ENCODE data around the gene TBCD.

Gene TBCD

GRCh38 chr17:82909322-82909904 is 157.5 kb downstream of the TBCD start:
- DNase-seq: no peak

GRCh38 chr17:82910041-82910481 is 158.2 kb downstream of the TBCD start:
- DNase-seq: no peak

- no peak for DNase-seq
These were observed 158.9 kb downstream of the TBCD start for GRCh38 chr17:82910770-82911169.

GRCh38 chr17:82911822-82912221 is 160.0 kb downstream of the TBCD start:
- no peak for DNase-seq

- DNase-seq: no peak
These were observed 160.7 kb downstream of the TBCD start for GRCh38 chr17:82912484-82913089.

DNA sequence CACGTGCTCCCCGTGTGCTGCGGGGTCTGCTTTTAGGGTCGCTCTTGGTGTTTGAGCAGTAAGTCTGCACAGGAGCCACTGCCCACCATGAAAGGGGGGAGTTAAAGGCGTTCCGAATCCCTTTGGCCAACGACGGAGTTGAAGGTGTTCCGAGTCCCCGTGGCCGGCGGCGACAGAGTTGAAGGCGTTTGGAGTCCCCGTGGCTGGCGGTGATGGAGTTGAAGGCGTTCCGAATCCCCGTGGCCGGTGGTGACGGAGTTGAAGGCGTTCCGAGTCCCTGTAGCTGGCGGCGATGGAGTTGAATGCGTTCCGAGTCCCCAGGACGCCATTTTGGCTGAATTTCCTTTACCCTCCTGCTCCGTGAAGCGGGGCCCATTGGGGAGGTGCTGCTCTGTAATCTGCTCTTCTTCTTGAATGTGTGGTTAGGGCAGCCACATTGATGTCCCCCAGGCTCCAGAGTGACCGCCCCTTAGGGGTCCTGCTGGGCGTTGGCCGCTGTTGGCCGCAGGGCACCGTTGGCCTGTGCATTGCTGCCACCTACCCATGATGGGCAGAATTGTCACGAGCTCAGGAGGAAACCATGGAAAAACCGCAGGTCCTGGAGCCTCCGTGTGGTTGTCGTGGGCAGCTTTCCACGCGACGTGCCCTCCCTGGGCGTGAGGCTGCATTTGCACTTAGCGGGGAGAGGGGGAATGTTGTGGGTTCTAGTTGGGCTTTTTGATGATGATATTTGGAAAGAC is 161.6 kb downstream of the TBCD start:
- no peak for DNase-seq

- no peak for DNase-seq
These were observed 162.5 kb downstream of the TBCD start for GRCh38 chr17:82914375-82914774.

DNA sequence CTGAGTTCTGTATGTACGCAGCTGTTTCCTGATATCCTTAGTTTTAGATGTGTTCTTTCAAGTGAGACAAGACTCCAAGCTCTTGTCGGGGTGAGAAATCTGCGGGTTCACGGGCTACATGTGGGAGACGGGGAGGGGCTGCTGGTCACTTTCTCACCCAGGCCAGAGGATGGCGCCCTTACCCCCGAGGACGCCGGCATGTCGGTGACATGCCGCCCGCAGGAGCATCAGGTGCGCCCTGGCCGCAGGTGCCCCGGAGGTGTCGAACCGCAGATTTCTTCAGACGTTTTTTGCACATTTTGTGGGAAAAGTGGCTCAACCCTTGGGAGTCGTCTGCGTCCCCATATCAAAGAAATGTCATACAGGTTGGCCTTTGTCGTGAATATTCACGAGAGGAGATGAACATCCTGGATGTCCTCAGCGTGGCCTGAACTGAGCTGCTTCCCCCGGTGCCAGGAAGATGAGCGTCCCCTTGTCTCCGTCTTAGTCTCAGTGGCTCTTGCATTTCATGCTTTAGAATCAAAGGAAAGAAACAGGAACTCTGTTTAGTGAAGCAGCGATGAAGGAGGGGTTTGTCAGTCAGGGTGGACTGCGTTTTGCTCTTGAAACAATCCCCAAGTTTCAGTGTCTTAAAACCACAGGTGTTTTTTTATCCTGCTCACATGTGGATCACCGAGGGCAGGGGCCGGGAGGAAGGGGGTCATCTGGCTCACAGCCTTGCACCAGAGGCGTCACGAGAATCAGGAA is 163.3 kb downstream of the TBCD start:
- DNase-seq: no peak

- no peak for DNase-seq
These were observed 163.8 kb downstream of the TBCD start for GRCh38 chr17:82915757-82916027.

DNA sequence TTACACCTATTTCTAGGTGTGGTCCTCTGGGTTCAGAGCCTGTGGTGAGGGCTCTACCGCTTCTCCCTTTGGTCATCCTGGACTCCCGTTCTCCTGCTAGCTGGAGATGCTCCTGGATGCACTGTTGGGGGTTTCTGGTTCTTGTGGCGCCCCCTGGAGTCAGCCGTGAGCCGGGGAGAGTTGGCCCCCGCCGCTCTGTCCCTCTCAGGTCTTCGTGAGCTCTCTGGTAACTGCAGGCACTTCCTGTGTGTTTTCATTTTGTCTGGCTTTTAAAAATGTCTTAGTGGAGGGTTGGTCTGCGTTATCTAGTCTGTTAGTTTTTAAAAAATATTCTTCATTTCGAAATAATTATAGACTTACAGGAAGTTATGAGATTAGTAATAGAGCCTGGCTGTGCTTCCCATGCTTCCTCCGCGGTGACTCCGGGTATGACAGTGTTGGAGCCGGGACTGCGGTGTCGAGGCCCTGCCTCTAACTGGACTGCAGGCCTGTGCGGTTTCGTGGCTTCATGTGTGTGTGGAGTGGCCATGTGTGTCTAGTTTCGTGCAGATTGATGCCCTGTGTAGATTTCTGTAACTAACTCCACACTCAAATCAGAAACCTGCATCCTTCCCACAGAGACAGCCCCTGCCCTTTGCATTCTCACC is 166.0 kb downstream of the TBCD start:
- DNase-seq: peak; percentile 10 to 22

GRCh38 chr17:82918508-82918907 is 166.6 kb downstream of the TBCD start:
- DNase-seq: no peak

GRCh38 chr17:82920150-82920549 is 168.3 kb downstream of the TBCD start:
- DNase-seq: no peak

DNA sequence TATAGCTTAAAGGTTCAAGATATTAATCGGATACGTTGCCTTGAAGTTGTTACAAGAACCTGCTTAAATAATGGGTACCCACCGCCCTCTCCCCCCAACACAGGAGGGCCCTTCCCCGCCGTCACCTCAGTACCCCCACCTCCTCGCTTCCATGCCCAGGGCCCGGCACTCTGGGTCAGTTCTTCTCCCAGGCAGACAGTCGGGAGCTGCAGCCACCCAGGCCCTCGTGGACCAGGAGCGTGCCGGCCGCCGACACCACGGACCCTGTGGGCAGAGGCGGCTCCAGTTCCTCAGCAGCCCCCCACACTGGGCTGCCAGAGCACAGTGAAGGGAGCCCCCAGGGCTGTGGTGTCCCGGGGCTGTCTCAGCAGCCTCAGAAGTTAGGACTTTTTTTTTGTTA is 168.8 kb downstream of the TBCD start:
- no peak for DNase-seq

DNA sequence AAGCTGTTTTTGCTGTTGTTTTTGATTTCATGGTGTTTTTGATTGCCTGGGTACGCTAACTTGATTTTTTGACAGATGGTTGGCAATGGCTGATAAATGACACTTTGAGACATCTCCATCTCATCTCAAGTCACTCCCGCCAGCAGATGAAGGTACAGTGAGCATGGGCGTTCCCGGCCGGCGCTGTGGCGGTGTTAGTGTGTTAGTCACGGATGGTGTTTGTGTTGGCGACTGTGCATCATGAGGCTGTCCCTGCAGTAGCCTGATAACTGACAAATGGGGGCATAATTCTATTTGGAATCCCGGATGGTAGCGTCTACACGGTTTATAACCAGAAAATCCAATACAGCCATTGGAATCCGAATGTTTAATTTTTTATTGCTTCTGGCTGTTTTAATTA is 169.6 kb downstream of the TBCD start:
- no peak for DNase-seq

- DNase-seq: no peak
These were observed 170.8 kb downstream of the TBCD start for GRCh38 chr17:82922646-82923045.

DNA sequence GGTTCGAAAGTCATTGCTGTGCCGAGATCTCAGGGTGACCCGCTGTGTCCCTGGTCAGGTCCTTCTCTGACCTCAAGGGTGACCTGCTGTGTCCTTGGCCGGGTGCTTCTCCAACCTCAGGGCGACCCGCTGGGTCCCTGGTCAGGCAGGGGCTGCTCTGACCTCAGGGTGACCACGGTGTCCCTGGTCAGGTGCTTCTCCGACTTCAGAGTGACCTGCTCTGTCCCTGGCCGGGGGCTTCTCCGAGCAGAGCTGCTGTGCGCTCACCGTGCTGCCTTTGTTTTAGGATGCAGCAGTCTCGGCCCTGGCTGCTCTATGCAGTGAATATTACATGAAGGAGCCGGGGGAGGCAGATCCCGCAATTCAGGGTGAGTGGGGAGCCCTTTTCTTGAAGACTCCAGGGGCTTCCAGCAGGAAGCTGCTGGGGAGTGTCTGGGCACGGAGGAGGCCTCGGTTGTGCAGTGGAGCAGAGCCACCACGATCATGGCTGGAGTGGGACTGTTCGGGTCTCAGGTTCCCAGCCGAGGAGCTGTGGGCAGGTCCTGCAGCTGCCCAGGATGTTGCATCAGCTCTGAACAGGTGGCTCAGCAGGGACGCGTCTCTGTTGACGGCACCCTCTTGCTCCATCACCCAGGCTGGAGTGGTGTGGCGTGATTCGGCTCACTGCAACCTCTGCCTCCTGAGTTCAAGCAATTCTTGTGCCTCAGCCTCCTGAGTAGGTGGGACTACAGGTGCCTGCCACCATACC is 171.7 kb downstream of the TBCD start:
- DNase-seq: no peak

DNA sequence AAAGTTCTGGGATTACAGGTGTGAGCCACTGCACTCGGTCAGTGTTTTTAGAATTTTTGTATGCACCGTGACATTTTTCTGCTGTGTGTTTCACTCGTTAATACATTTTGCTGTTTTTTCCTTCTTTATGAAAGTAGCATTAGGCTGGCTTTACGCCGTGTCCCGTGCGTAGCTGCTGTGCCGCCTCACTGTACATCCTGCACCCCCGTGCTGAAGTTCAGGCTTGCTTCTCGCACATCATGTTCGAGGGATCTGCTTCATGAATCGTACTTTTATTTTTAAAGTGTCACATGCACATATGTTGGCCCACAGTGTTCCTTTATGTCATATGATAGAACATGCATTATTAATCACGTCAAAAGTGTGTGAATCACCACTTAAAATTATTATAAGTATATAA is 172.3 kb downstream of the TBCD start:
- DNase-seq: no peak

DNA sequence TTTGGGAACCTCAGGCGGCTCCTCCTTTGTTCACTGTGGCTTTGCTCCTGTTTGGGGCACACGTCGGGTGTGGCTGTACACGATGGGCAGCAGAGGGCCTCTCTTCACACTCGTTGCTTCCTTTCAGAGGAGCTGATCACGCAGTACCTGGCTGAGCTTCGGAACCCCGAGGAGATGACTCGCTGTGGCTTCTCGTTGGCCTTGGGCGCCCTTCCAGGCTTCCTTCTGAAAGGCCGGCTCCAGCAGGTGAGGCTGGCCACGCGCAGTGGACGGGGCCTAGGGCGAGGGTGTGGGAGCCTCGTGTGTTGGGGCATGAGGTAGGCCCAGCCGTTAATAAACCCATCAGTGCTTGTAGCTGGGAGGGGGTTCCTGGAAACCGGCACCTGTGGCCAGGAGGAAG is 172.9 kb downstream of the TBCD start:
- DNase-seq: no peak

DNA sequence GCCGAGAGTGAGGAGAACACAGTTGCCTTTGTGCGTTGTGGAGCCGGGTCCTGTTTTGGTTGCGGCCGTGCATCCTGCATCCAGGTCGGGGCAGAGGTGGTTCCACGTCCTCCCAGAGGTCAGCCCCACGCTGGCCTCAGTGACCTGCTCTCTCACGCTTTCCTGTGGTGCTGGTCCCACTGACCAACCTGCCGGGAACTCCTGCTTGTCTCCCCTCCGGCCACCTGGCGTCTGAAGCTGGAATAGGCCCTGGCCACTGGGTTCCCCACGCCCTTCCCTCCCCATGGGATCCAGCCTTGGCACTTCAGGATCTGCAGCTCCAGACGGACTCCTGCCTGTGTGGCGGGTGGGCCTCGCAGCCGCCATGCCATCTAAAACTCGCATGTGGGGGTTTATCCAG is 173.5 kb downstream of the TBCD start:
- DNase-seq: no peak

GRCh38 chr17:82926081-82926480 is 174.2 kb downstream of the TBCD start:
- no peak for DNase-seq

DNA sequence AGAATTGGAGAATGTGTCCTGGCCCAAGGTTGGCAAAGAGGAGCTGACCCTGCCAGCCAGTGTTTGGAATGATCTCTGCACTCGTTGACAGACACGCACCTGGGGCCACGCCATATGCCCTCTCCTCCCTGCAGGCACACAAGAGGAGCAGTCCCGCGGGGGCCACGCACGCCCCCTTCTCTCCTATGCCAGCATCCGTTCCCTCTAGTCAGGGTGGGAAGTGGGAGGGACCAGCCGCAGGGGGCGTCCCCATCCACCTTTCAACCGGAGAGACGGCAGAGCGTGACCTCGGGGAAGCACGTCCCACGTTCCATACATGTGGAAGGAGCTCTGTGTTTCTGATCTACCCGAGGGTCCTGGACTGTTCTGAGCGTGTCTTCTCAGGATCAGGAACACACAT is 174.9 kb downstream of the TBCD start:
- DNase-seq: no peak

- no peak for DNase-seq
These were observed 175.4 kb downstream of the TBCD start for GRCh38 chr17:82927311-82927660.
